ENCODE data around the gene PHACTR3. TPM values are rescaled to one million over a fixed set of nuclear protein-coding genes. Genes with fewer than 3 reads are reported as not detected.

The PHACTR3 gene
- total and polyA plus RNA-seq, 2 of the 8 experiments (the other 6 are each of a cell fraction or from before 2014, with no cell fraction given) = 0.05 to 0.13 TPM

- H3K9ac ChIP-seq (replicated peaks in 1 of 4; ENCODE audit: extremely low read depth in 1 of 4, low read depth in 3 of 4, low read length in 3 of 4) = no peak overlapping the region
- H3K79me1 ChIP-seq (ENCODE audit: low read depth, low read length) = no peaks in the 10 kb centered on the region
- POLR2A ChIA-PET (ENCODE audit: partially characterized antibody) = no interaction called here
- no peak overlapping the region for H3K56ac ChIP-seq (replicated peaks; ENCODE audit: insufficient read length, low read depth, low read length)
- CTCF ChIA-PET (ENCODE audit: partially characterized antibody) = interaction anchor here (0.7 kb wide), 1 partner anchor 15 kb away, joined by 3 read pairs; no protein-coding TSS in a partner anchor
- FAIRE-seq (no peak), DNase-seq (ENCODE audit: low read depth in 1 of 2, low spot score in 2 of 2) (no peak)
- H2AK5ac ChIP-seq (ENCODE audit: low read depth, low read length) = no peak overlapping the region
- H3K4ac ChIP-seq (replicated peaks; ENCODE audit: insufficient read length, low read depth, low read length) = no peak overlapping the region
- no peaks in the 10 kb centered on the region for H3K23me2 ChIP-seq (ENCODE audit: low read depth, low read length)
- no peaks in the 10 kb centered on the region for H3K4me1 ChIP-seq (replicated peaks in 1 of 4; ENCODE audit: control insufficient read depth in 3 of 4, insufficient read depth in 4 of 4, low read length in 3 of 4)
- TF ChIP-seq GABPA (IDR thresholded peaks at IDR 0.05; ENCODE audit: borderline replicate concordance, insufficient read depth, low read length) (no peak), GTF2F1 (IDR thresholded peaks at IDR 0.05; ENCODE audit: borderline replicate concordance, low read depth, low read length) (no peak), TBP (IDR thresholded peaks at IDR 0.05; ENCODE audit: low read depth, low read length) (no peak)
- H2BK15ac ChIP-seq (ENCODE audit: low read length) = no peak overlapping the region
- 87% methylated on average over 10 of the region's 10 CpGs; no CpG with 5 or more reads in 1 of the 2 experiments for WGBS, 2 experiments (ENCODE audit: extremely low coverage in 1 of 2, insufficient coverage in 1 of 2, insufficient read length in 1 of 2, insufficient replicate concordance in 2 of 2, low coverage in 1 of 2, low lambda C conversion rate in 2 of 2, missing lambda C conversion rate in 1 of 2)
- no peak overlapping the region for H3K4me3 ChIP-seq (ENCODE audit: extremely low read depth in 1 of 4, insufficient read depth in 2 of 4, low read depth in 3 of 4, low read length in 4 of 4)
- H4K8ac ChIP-seq (ENCODE audit: extremely low read depth, insufficient read depth, low read length) = no peak overlapping the region
- H2BK120ac ChIP-seq (replicated peaks; ENCODE audit: low read depth, low read length) = no peak overlapping the region
- no peak overlapping the region for H4K5ac ChIP-seq (ENCODE audit: insufficient read length, low read depth, low read length)
- H3K27me3 ChIP-seq (replicated peaks in 1 of 4; ENCODE audit: control insufficient read depth in 3 of 4, extremely low read depth in 1 of 4, insufficient read depth in 3 of 4, low read length in 3 of 4) = no peaks in the 10 kb centered on the region
- no peak overlapping the region for H3K14ac ChIP-seq (ENCODE audit: insufficient read length)
- no peak overlapping the region for H3K4me2 ChIP-seq (ENCODE audit: insufficient read depth in 1 of 2, low read depth in 2 of 2, low read length in 2 of 2)
- no peaks in the 10 kb centered on the region for H3K79me2 ChIP-seq (ENCODE audit: control insufficient read depth in 1 of 2, insufficient read depth in 2 of 2, low read length in 2 of 2)
- H2AFZ ChIP-seq (ENCODE audit: low read length) = no peak overlapping the region
- no peak overlapping the region for H3K27ac ChIP-seq (ENCODE audit: low read depth, low read length)
- H4K91ac ChIP-seq (replicated peaks; ENCODE audit: insufficient read length, low read length) = no peak overlapping the region
- H2BK20ac ChIP-seq (ENCODE audit: low read length) = no peak overlapping the region
- no peaks in the 10 kb centered on the region for H4K20me1 ChIP-seq (replicated peaks in 1 of 2; ENCODE audit: control insufficient read depth in 1 of 2, insufficient read depth in 2 of 2, low read length in 2 of 2)
- no peak overlapping the region for H3K23ac ChIP-seq (ENCODE audit: insufficient read length)
- H2BK5ac ChIP-seq (ENCODE audit: low read depth, low read length) = no peak overlapping the region
- no peaks in the 10 kb centered on the region for H3K36me3 ChIP-seq (ENCODE audit: control insufficient read depth in 2 of 4, insufficient read depth in 4 of 4, low read length in 3 of 4)
- peaks cover 68 to 84% of the 10 kb centered on the region in 2 experiments for H3K9me3 ChIP-seq (ENCODE audit: insufficient read depth in 2 of 2, low read depth in 1 of 2, low read length in 1 of 2)
- H3K18ac ChIP-seq (ENCODE audit: extremely low read depth, low read length) = no peak overlapping the region
- H2BK12ac ChIP-seq (ENCODE audit: low read depth, low read length) = no peak overlapping the region
Measured at GRCh38 chr20:59785986-59786795, 181.9 kb downstream of the PHACTR3 start.
